PC-3 (cell line): ENCODE measurements around the gene LBP. TPM values are rescaled to one million over a fixed set of nuclear protein-coding genes. Genes with fewer than 3 reads are reported as not detected.

Experiments
- ATAC-seq: fragments of 200-7000 bp; cut with Tn5 transposase; 2 replicates; pipeline ENCODE4 v1.9.1; 2020; ENCODE audit warnings: mild to moderate bottlenecking, moderate library complexity
- BruUV-seq: library from RNA; stranded (reverse); fragments of 400-500 nt; replicated peaks from 2 replicates; lab custom pipeline; 2021; lab: Mats Ljungman, UMichigan
- CTCF ChIA-PET: fragments of 300-600 bp; sonication (Branson Sonifier 250); formaldehyde crosslinking; loops from one replicate; lab custom pipeline; 2022; ENCODE audit warnings: antibody characterized with exemption; lab: Charles Lee
- POLR2A ChIA-PET: fragments of 300-600 bp; sonication (Branson Sonifier 250); formaldehyde crosslinking; loops from one replicate; lab custom pipeline; 2022; ENCODE audit warnings: antibody characterized with exemption; ENCODE audit not compliant: unreplicated experiment; lab: Charles Lee
- DNase-seq: peaks from one replicate; pipeline ENCODE4 v3.0.0-alpha.2; 2015
- H2AFZ ChIP-seq: fragments of 300-600 bp; sonication (generic); 2 replicates; pipeline ENCODE4 v1.6.0; 2016; ENCODE audit warnings: antibody characterized with exemption, low read length
- H3F3A ChIP-seq: fragments of 300-600 bp; sonication (generic); one replicate; pipeline ENCODE4 v1.6.0; 2017; ENCODE audit warnings: antibody characterized with exemption, low read length, control low read depth, mild to moderate bottlenecking; ENCODE audit not compliant: unreplicated experiment
- H3K27ac ChIP-seq: fragments of 300-600 bp; sonication (generic); 2 replicates; pipeline ENCODE4 v1.5.1; 2016; ENCODE audit warnings: mild to moderate bottlenecking, low read length
- H3K27me3 ChIP-seq: fragments of 300-600 bp; sonication (generic); 2 replicates; pipeline ENCODE4 v1.6.1; 2016; ENCODE audit warnings: low read length, mixed read lengths
- H3K36me3 ChIP-seq: fragments of 300-600 bp; sonication (generic); 2 replicates; pipeline ENCODE4 v1.6.1; 2016; ENCODE audit warnings: low read depth, mixed run types, low read length, mixed read lengths
- H3K4me1 ChIP-seq: fragments of 300-600 bp; sonication (generic); 2 replicates; pipeline ENCODE4 v1.5.1; 2016; ENCODE audit warnings: low read length; ENCODE audit not compliant: insufficient read depth
- H3K4me2 ChIP-seq: fragments of 300-600 bp; sonication (generic); 2 replicates; pipeline ENCODE4 v1.6.0; 2016; ENCODE audit warnings: low read length
- H3K4me3 ChIP-seq: fragments of 300-600 bp; sonication (generic); 2 replicates; pipeline ENCODE4 v1.5.1; 2016; ENCODE audit warnings: mild to moderate bottlenecking, low read length, mixed read lengths
- H3K79me2 ChIP-seq: fragments of 300-600 bp; sonication (generic); 2 replicates; pipeline ENCODE4 v1.6.1; 2017; ENCODE audit warnings: low read length, mixed read lengths
- H3K9ac ChIP-seq: fragments of 300-600 bp; sonication (generic); 2 replicates; pipeline ENCODE4 v1.6.0; 2016; ENCODE audit warnings: mild to moderate bottlenecking, low read length
- H3K9me2 ChIP-seq: fragments of 300-600 bp; sonication (generic); replicated peaks from 2 replicates; pipeline ENCODE4 v1.6.1; 2016; ENCODE audit warnings: mixed run types, low read length, mixed read lengths
- H3K9me3 ChIP-seq: fragments of 300-600 bp; sonication (generic); 2 replicates; pipeline ENCODE4 v1.6.1; 2016; ENCODE audit warnings: low read length, mixed read lengths
- H4K20me1 ChIP-seq: fragments of 300-600 bp; sonication (generic); 2 replicates; pipeline ENCODE4 v1.6.1; 2016; ENCODE audit warnings: low read length, mixed read lengths
- EZH2 ChIP-seq: fragments of 300-600 bp; sonication (generic); IDR thresholded peaks from one replicate; pipeline ENCODE4 v1.6.1; 2017; ENCODE audit warnings: antibody characterized with exemption, mild to moderate bottlenecking, low read length; ENCODE audit not compliant: unreplicated experiment
- EZH2phosphoT487 ChIP-seq: fragments of 300-600 bp; sonication (generic); IDR thresholded peaks from 2 replicates; pipeline ENCODE4 v1.6.1; 2018; ENCODE audit warnings: mild to moderate bottlenecking, antibody characterized with exemption, low read length, borderline replicate concordance
- intact Hi-C: fragments of 100-400 bp; cut with micrococcal nuclease; formaldehyde crosslinking; loops from 2 replicates; pipeline ENCODE4 v1.9.0; 2023
- total RNA-seq: library from RNA; depleted of rRNA; stranded (reverse); fragments of >200 nt; gene quantifications from 2 replicates; pipeline ENCODE4 v1.2.3, GENCODE V29; 2014
- TF ChIP-seq, protein P1 (sequence below): fragments of 300-600 bp; sonication (generic); conservative IDR thresholded peaks from 2 replicates; pipeline ENCODE4 v1.5.1; 2017; ENCODE audit warnings: antibody characterized with exemption, low read depth, mild to moderate bottlenecking, low read length

The LBP gene
- total RNA-seq, 1 experiment from 2014 or later = not detected

DNA sequence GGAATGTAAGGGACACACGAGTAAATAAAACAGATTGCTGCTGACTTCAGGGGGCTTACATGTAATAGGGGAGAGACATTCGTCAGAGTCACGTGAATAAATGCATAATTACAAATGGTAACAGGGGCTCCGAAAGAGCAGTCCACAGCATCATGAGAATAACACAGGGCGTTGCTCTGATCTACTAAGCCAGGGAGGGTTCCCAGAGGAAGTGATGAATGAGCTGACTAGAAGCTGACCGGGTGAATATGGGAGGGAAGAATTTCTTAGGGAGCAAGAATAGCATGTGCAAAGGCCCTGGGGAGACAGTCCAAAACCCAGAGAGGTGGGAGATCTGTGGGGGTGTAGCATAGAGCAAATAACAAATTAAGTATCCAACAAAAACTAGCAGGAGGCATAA lies 39.9 kb upstream of the LBP start:
- intact Hi-C loops = no loop called here
- CTCF ChIA-PET = no interaction called here
- TF ChIP-seq, protein P1, sequence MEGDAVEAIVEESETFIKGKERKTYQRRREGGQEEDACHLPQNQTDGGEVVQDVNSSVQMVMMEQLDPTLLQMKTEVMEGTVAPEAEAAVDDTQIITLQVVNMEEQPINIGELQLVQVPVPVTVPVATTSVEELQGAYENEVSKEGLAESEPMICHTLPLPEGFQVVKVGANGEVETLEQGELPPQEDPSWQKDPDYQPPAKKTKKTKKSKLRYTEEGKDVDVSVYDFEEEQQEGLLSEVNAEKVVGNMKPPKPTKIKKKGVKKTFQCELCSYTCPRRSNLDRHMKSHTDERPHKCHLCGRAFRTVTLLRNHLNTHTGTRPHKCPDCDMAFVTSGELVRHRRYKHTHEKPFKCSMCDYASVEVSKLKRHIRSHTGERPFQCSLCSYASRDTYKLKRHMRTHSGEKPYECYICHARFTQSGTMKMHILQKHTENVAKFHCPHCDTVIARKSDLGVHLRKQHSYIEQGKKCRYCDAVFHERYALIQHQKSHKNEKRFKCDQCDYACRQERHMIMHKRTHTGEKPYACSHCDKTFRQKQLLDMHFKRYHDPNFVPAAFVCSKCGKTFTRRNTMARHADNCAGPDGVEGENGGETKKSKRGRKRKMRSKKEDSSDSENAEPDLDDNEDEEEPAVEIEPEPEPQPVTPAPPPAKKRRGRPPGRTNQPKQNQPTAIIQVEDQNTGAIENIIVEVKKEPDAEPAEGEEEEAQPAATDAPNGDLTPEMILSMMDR = no peak
- TF ChIP-seq EZH2phosphoT487 (no peak), EZH2 (no peak)
- Histone ChIP-seq H3K36me3 (no peaks in the 10 kb centered on the region), H2AFZ (no peak overlapping the region), H3K4me2 (no peak overlapping the region), H3K4me1 (no peaks in the 10 kb centered on the region), H3F3A (no peaks in the 10 kb centered on the region), H3K79me2 (no peaks in the 10 kb centered on the region), H3K9me3 (no peaks in the 10 kb centered on the region), H4K20me1 (no peaks in the 10 kb centered on the region), H3K4me3 (no peak overlapping the region), H3K27ac (no peak overlapping the region), H3K9me2 (no peaks in the 10 kb centered on the region), H3K9ac (no peak overlapping the region), H3K27me3 (no peaks in the 10 kb centered on the region)
- BruUV-seq = no TSS peak
- DNase-seq (no peak), ATAC-seq (no peak)
- POLR2A ChIA-PET = no interaction called here

DNA sequence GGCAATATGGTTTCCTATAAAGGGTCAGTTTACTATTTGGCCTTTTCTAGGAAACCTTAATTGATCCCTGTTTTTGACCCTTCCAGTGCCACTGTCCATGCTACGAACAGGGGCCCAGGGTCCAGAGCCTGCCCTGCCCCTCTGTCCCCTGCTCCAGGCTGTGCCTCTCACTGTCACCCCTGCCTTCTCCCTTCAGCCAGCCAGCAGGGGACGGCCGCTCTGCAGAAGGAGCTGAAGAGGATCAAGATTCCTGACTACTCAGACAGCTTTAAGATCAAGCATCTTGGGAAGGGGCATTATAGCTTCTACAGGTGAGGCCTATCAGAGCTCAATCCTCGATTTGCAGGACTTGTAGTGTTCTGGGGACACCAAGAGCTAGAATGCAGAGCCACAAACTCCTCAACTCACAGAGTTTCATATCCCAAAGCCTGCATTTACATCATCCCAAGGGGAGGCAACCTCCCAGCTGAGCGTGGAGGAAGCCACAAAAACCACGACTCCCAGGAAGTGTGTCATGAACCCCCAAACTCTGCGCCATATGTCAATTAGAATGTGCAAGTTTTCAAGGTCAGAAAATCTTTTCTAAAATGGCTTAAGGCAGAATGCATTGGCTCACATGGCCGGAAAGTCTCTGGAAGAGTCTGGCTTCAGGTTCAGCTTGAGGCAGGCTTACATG lies 38.8 kb upstream of the LBP start:
- intact Hi-C loops = no loop called here
- POLR2A ChIA-PET = interaction anchor here (0.6 kb wide), 1 partner anchor 271 kb away, joined by 3 read pairs; no protein-coding TSS in a partner anchor

DNA sequence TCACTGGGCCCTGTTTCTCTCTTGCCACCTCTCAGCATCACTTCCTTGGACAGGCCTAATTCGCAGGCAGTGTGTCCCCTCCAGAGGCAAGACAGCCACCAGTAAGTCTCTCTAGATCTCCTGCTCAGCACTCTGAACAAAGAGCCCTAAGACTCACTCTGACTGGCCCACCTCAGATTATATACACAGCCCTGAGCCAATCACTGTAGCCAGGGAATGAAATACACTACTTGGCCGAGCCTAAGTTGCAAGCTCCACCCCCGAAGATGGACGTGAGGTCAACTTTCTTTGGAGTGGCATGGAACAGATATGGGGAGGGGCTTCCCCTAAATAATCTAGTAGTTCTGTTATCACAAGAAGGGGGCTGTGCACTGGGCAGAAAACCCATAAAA lies 38.2 kb upstream of the LBP start:
- no peak overlapping the region for H3K4me2 ChIP-seq
- ChIA-PET CTCF (no interaction called here), POLR2A (no interaction called here)
- no peaks in the 10 kb centered on the region for H3F3A ChIP-seq
- no peak overlapping the region for H3K9ac ChIP-seq
- no peaks in the 10 kb centered on the region for H3K36me3 ChIP-seq
- H3K4me1 ChIP-seq = no peaks in the 10 kb centered on the region
- H2AFZ ChIP-seq = no peak overlapping the region
- H4K20me1 ChIP-seq = no peaks in the 10 kb centered on the region
- H3K79me2 ChIP-seq = no peaks in the 10 kb centered on the region
- no peaks in the 10 kb centered on the region for H3K27me3 ChIP-seq
- TF ChIP-seq EZH2 (no peak), EZH2phosphoT487 (no peak)
- TF ChIP-seq, protein P1 = no peak
- intact Hi-C loops = no loop called here
- ATAC-seq = no peak
- H3K9me3 ChIP-seq = no peaks in the 10 kb centered on the region
- H3K9me2 ChIP-seq = no peaks in the 10 kb centered on the region
- BruUV-seq = no TSS peak
- no peak overlapping the region for H3K4me3 ChIP-seq
- H3K27ac ChIP-seq = no peak overlapping the region
- DNase-seq = no peak

More for the DNA sequence above, 38.8 kb upstream of the LBP start:
- Histone ChIP-seq H4K20me1 (no peaks in the 10 kb centered on the region), H3K4me1 (no peaks in the 10 kb centered on the region), H2AFZ (no peak overlapping the region), H3K4me2 (no peak overlapping the region), H3K9me2 (no peaks in the 10 kb centered on the region), H3K9ac (no peak overlapping the region), H3K27me3 (no peaks in the 10 kb centered on the region), H3K79me2 (no peaks in the 10 kb centered on the region), H3K9me3 (no peaks in the 10 kb centered on the region), H3K36me3 (no peaks in the 10 kb centered on the region), H3F3A (no peaks in the 10 kb centered on the region), H3K4me3 (no peak overlapping the region), H3K27ac (no peak overlapping the region)
- ATAC-seq (no peak), DNase-seq (no peak)
- TF ChIP-seq, protein P1 = no peak
- TF ChIP-seq EZH2 = no peak
- no peak for TF ChIP-seq EZH2phosphoT487
- CTCF ChIA-PET = no interaction called here
- no TSS peak for BruUV-seq
